A172 (cell line): ENCODE measurements around the gene FAM169A. TPM values are rescaled to one million over a fixed set of nuclear protein-coding genes. Genes with fewer than 3 reads are reported as not detected.

Experiments
- total RNA-seq: library from RNA; depleted of rRNA; stranded (reverse); fragments of >200 nt; shearing (Covaris generic); gene quantifications from 2 replicates; pipeline ENCODE4 v1.2.3, GENCODE V29; 2014; rRNA removed

Gene FAM169A
- total RNA-seq, 1 experiment from 2014 or later: 28.3 TPM

Other genes with a start within 250 kb of the FAM169A start
- 26.2 and 28.3 TPM in 2 replicates for gene ENC1, start 225.7 kb downstream of the FAM169A start, total RNA-seq
- gene HEXB, start 181.2 kb downstream of the FAM169A start, total RNA-seq: 438 and 450 TPM in 2 replicates
- gene GFM2, start 99.3 kb downstream of the FAM169A start, total RNA-seq: 99.2 and 103 TPM in 2 replicates
- 199 and 320 TPM in 2 replicates for gene NSA2, start 99.1 kb downstream of the FAM169A start, total RNA-seq
- gene GCNT4, start 186.2 kb upstream of the FAM169A start, total RNA-seq: 0.05 and 0.19 TPM in 2 replicates